ENCODE data around the gene PI4KA. TPM values are rescaled to one million over a fixed set of nuclear protein-coding genes. Genes with fewer than 3 reads are reported as not detected.
A peak's percentile ranks its signal among the peaks of the same experiment; 100 is the strongest.

The PI4KA gene
- total and polyA plus RNA-seq, 2 donors (not counting 1 experiment from before 2014, with no cell fraction given): 26.4 to 40.6 TPM

DNA sequence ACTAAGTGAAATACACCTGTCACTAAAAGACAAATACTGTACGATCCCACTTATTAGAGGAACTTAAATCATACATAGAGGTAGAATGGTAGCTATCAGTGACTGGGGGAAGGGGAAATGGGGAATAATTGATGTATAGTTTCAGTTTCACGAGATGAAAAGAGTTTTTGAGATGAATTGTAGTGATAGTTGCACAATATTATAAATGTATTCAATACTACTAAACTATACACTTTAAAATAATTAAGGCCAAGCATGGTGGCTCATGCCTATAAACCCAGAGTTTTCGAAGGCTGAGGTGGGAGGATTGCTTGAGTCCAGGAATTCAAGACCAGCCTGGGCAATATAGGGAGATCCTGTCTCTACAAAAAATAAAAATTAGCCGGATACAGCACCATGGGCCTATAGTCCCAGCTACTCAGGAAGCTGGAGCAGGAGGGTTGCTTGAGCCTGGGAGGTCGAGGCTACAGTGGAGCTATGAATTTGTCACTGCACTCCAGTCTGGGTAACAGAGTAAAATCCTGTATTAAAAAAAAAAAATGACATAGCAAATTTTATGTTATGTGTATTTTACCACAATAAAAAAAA, 44.3 kb downstream of the PI4KA start:
- TF ChIP-seq EZH2 (IDR thresholded peaks at IDR 0.05; ENCODE audit: low read length, missing control alignments): no peak
- TF ChIP-seq, protein P1, sequence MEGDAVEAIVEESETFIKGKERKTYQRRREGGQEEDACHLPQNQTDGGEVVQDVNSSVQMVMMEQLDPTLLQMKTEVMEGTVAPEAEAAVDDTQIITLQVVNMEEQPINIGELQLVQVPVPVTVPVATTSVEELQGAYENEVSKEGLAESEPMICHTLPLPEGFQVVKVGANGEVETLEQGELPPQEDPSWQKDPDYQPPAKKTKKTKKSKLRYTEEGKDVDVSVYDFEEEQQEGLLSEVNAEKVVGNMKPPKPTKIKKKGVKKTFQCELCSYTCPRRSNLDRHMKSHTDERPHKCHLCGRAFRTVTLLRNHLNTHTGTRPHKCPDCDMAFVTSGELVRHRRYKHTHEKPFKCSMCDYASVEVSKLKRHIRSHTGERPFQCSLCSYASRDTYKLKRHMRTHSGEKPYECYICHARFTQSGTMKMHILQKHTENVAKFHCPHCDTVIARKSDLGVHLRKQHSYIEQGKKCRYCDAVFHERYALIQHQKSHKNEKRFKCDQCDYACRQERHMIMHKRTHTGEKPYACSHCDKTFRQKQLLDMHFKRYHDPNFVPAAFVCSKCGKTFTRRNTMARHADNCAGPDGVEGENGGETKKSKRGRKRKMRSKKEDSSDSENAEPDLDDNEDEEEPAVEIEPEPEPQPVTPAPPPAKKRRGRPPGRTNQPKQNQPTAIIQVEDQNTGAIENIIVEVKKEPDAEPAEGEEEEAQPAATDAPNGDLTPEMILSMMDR (conservative IDR thresholded peaks at IDR 0.05 in 1 of 2, IDR thresholded peaks at IDR 0.05 in 1 of 2; ENCODE audit: low read depth in 1 of 2, low read length in 2 of 2): no peak
- H3K9ac ChIP-seq (ENCODE audit: insufficient read depth, low read length): no peak overlapping the region
- no peak overlapping the region for H3K4me2 ChIP-seq (ENCODE audit: extremely low read depth, insufficient read depth, low read length)
- no peak overlapping the region for H3K4me3 ChIP-seq (replicated peaks in 1 of 4; ENCODE audit: control extremely low read depth in 1 of 4, insufficient read depth in 1 of 4, low read depth in 3 of 4, low read length in 4 of 4)
- peaks cover 11% of the 10 kb centered on the region for H3K36me3 ChIP-seq (ENCODE audit: control insufficient read depth, insufficient read depth, low read length)
- H3K79me2 ChIP-seq (ENCODE audit: control insufficient read depth, insufficient read depth, low read length): no peaks in the 10 kb centered on the region
- no peak overlapping the region for H3K27ac ChIP-seq (ENCODE audit: insufficient read depth, low read length)
- no peaks in the 10 kb centered on the region for H3K9me3 ChIP-seq (ENCODE audit: control insufficient read depth, insufficient read depth, low read depth, low read length)
- DNase-seq (ENCODE audit: low read depth in 2 of 2): no peak
- no peaks in the 10 kb centered on the region for H3K27me3 ChIP-seq (ENCODE audit: control insufficient read depth, insufficient read depth, low read length)
- H3K4me1 ChIP-seq (ENCODE audit: control insufficient read depth, extremely low read depth, insufficient read depth, low read length): no peaks in the 10 kb centered on the region
- H2AFZ ChIP-seq (ENCODE audit: low read length): no peak overlapping the region
- no peaks in the 10 kb centered on the region for H4K20me1 ChIP-seq (ENCODE audit: control insufficient read depth, extremely low read depth, insufficient read depth, low read length)

DNA sequence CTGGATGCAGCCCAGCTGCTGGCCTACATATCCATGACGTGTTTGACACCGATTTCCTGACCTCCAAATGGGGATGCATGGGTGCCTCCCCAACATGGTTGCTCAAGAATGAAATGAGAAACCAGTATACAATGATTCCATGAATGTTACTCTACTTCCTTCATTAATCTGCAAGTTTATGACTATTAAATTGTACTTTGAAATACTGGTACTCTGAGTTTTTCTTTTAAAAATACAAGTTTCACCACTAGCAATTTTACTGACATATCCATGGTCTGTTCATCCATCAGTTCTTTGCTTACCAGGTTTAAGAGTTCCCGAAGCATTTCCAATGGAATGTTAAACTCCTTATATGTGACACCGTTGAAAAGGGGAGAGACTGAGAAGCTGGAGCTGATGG, 45.6 kb downstream of the PI4KA start:
- H3K4me1 ChIP-seq (ENCODE audit: control insufficient read depth, extremely low read depth, insufficient read depth, low read length): no peaks in the 10 kb centered on the region
- no peak overlapping the region for H3K4me3 ChIP-seq (replicated peaks in 1 of 4; ENCODE audit: control extremely low read depth in 1 of 4, insufficient read depth in 1 of 4, low read depth in 3 of 4, low read length in 4 of 4)
- H3K9me3 ChIP-seq (ENCODE audit: control insufficient read depth, insufficient read depth, low read depth, low read length): no peaks in the 10 kb centered on the region
- peak in 1 of 2 donors; percentile 23 for DNase-seq (ENCODE audit: low read depth in 2 of 2)
- H3K27me3 ChIP-seq (ENCODE audit: control insufficient read depth, insufficient read depth, low read length): no peaks in the 10 kb centered on the region
- H4K20me1 ChIP-seq (ENCODE audit: control insufficient read depth, extremely low read depth, insufficient read depth, low read length): no peaks in the 10 kb centered on the region
- no peak overlapping the region for H2AFZ ChIP-seq (ENCODE audit: low read length)
- H3K4me2 ChIP-seq (ENCODE audit: extremely low read depth, insufficient read depth, low read length): no peak overlapping the region
- no peaks in the 10 kb centered on the region for H3K79me2 ChIP-seq (ENCODE audit: control insufficient read depth, insufficient read depth, low read length)
- H3K9ac ChIP-seq (ENCODE audit: insufficient read depth, low read length): no peak overlapping the region
- H3K36me3 ChIP-seq (ENCODE audit: control insufficient read depth, insufficient read depth, low read length): peaks cover 9% of the 10 kb centered on the region
- TF ChIP-seq, protein P1 (conservative IDR thresholded peaks at IDR 0.05 in 1 of 2, IDR thresholded peaks at IDR 0.05 in 1 of 2; ENCODE audit: low read depth in 1 of 2, low read length in 2 of 2): no peak
- no peak for TF ChIP-seq EZH2 (IDR thresholded peaks at IDR 0.05; ENCODE audit: low read length, missing control alignments)
- no peak overlapping the region for H3K27ac ChIP-seq (ENCODE audit: insufficient read depth, low read length)

DNA sequence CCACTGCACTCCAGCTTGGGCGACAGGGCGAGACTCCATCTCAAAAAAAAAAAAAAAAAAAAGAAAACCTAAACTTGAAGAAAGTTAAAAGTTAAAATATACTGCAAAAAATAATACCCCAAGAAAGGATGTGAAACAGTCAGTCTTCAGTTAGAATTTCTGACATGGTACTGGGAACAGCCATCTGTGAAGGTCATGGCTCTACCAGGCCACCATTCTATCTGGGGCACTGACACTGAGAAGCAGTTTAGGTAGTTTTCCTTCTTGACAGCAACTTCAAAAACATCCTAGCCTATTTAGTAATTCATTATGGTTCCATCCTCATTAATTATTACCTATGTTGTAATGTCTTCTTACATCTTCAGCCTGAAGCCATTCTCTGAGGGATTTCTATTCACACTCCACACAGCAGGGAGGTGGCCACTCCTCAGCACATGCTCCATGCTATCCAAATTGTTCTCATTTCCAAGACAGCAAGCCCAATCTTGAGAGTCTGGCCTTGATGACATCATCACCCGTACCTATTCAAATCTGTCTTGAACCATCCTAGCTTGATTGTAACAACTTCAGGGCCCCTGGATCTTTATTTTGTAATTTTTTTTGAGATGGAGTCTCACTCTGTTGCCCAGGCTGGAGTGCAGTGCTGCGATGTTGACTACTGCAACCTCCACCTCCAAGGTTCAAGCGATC, 46.5 kb downstream of the PI4KA start:
- no peak for DNase-seq (ENCODE audit: low read depth in 2 of 2)

More for the DNA sequence above, 46.5 kb downstream of the PI4KA start:
- Histone ChIP-seq H3K36me3 (ENCODE audit: control insufficient read depth, insufficient read depth, low read length) (peaks cover 9% of the 10 kb centered on the region), H2AFZ (ENCODE audit: low read length) (no peak overlapping the region), H3K79me2 (ENCODE audit: control insufficient read depth, insufficient read depth, low read length) (no peaks in the 10 kb centered on the region), H4K20me1 (ENCODE audit: control insufficient read depth, extremely low read depth, insufficient read depth, low read length) (no peaks in the 10 kb centered on the region), H3K4me3 (replicated peaks in 1 of 4; ENCODE audit: control extremely low read depth in 1 of 4, insufficient read depth in 1 of 4, low read depth in 3 of 4, low read length in 4 of 4) (no peak overlapping the region), H3K9me3 (ENCODE audit: control insufficient read depth, insufficient read depth, low read depth, low read length) (no peaks in the 10 kb centered on the region), H3K27me3 (ENCODE audit: control insufficient read depth, insufficient read depth, low read length) (no peaks in the 10 kb centered on the region), H3K27ac (ENCODE audit: insufficient read depth, low read length) (no peak overlapping the region), H3K4me2 (ENCODE audit: extremely low read depth, insufficient read depth, low read length) (no peak overlapping the region), H3K9ac (ENCODE audit: insufficient read depth, low read length) (no peak overlapping the region), H3K4me1 (ENCODE audit: control insufficient read depth, extremely low read depth, insufficient read depth, low read length) (peaks cover 6% of the 10 kb centered on the region)
- TF ChIP-seq EZH2 (IDR thresholded peaks at IDR 0.05; ENCODE audit: low read length, missing control alignments): no peak
- TF ChIP-seq, protein P1 (conservative IDR thresholded peaks at IDR 0.05 in 1 of 2, IDR thresholded peaks at IDR 0.05 in 1 of 2; ENCODE audit: low read depth in 1 of 2, low read length in 2 of 2): no peak
